Activated T-cell treated with anti-CD3 and anti-CD28 coated beads for 24 hours (primary cell): Measurements from ENCODE around the gene DDI2.
"Not testable (repeated sequence)": the region's sequence is repeated elsewhere in the genome, so short reads cannot be mapped to it uniquely, and the experiment has no call there.

Experiments used
- DNase-seq: peaks from one replicate; pipeline ENCODE4 v3.0.0-alpha.2; 2020; ENCODE audit warnings: low read depth

The DDI2 gene

GRCh38 chr1:15680131-15680530 lies 62.9 kb downstream of the DDI2 start:
- no peak for DNase-seq

GRCh38 chr1:15680561-15681348 lies 63.5 kb downstream of the DDI2 start:
- DNase-seq: no peak

- DNase-seq: no peak
Measured at GRCh38 chr1:15681349-15682292, 64.4 kb downstream of the DDI2 start.

GRCh38 chr1:15682936-15683341 lies 65.7 kb downstream of the DDI2 start:
- DNase-seq: no peak

- DNase-seq: no peak
Measured at GRCh38 chr1:15683345-15684039, 66.2 kb downstream of the DDI2 start.

- DNase-seq: peak; percentile 28
Measured at GRCh38 chr1:15684042-15684461, 66.8 kb downstream of the DDI2 start, which contains the start of gene PLEKHM2. TSS of gene PLEKHM2 (plus strand) at chr1:15684320. CDS start at chr1:15684559, 239 bp downstream.

- DNase-seq: no peak
Measured at GRCh38 chr1:15684468-15685291, 67.4 kb downstream of the DDI2 start.

GRCh38 chr1:15685820-15686219 lies 68.6 kb downstream of the DDI2 start:
- no peak for DNase-seq

- no peak for DNase-seq
Measured at GRCh38 chr1:15687446-15687845, 70.2 kb downstream of the DDI2 start.

- DNase-seq: no peak
Measured at GRCh38 chr1:15690317-15690716, 73.1 kb downstream of the DDI2 start.

GRCh38 chr1:15691434-15692032 lies 74.3 kb downstream of the DDI2 start:
- DNase-seq: no peak

GRCh38 chr1:15692121-15692682 lies 74.9 kb downstream of the DDI2 start:
- no peak for DNase-seq

GRCh38 chr1:15693371-15693770 lies 76.1 kb downstream of the DDI2 start:
- no peak for DNase-seq

GRCh38 chr1:15696956-15697521 lies 79.8 kb downstream of the DDI2 start:
- DNase-seq: peak; percentile 17

GRCh38 chr1:15698201-15698600 lies 80.9 kb downstream of the DDI2 start:
- DNase-seq: no peak

GRCh38 chr1:15699321-15699720 lies 82.1 kb downstream of the DDI2 start:
- DNase-seq: not testable (repeated sequence)

- DNase-seq: no peak
Measured at GRCh38 chr1:15700508-15700907, 83.2 kb downstream of the DDI2 start.

- DNase-seq: no peak
Measured at GRCh38 chr1:15701784-15702183, 84.5 kb downstream of the DDI2 start.

GRCh38 chr1:15702722-15703550 lies 85.7 kb downstream of the DDI2 start:
- no peak for DNase-seq
